Stomach smooth muscle (tissue), 2 donors: ENCODE measurements around the gene CHPF.

Source experiments
- H3K27ac ChIP-seq: one replicate; pipeline ENCODE4 v1.7.0; 2013; ENCODE audit warnings: mild to moderate bottlenecking, low read length, inconsistent platforms
- H3K27me3 ChIP-seq, 2 donors: one replicate each; pipeline ENCODE4 v1.7.0; 2013; ENCODE audit warnings: low read length in 2 of 2; ENCODE audit not compliant: insufficient read depth in 2 of 2, control insufficient read depth in 1 of 2
- H3K36me3 ChIP-seq, 2 donors: one replicate each; pipeline ENCODE4 v1.7.0; 2013; ENCODE audit warnings: low read length in 2 of 2; ENCODE audit not compliant: control insufficient read depth in 2 of 2, insufficient read depth in 2 of 2
- H3K4me1 ChIP-seq: one replicate; pipeline ENCODE4 v1.7.0; 2013; ENCODE audit warnings: low read length; ENCODE audit not compliant: control insufficient read depth, insufficient read depth
- H3K4me3 ChIP-seq, 2 donors: one replicate each; pipeline ENCODE4 v1.7.0; 2013; ENCODE audit warnings: low read length in 2 of 2
- H3K9ac ChIP-seq, 2 donors: one replicate each; pipeline ENCODE4 v1.7.0; 2013; ENCODE audit warnings: low read length in 2 of 2, mild to moderate bottlenecking in 1 of 2
- H3K9me3 ChIP-seq, 2 donors: one replicate each; pipeline ENCODE4 v1.7.0; 2013; ENCODE audit warnings: low read length in 2 of 2; ENCODE audit not compliant: control insufficient read depth in 2 of 2
- donor health status: healthy.
- donor health status: Pancreatic carcinoma.

CHPF gene

GRCh38 chr2:219565130-219566080, 21.8 kb upstream of the CHPF start:
- Histone ChIP-seq H3K36me3 (peaks cover 21 to 34% of the 10 kb centered on the region in 2 donors), H3K27ac (no peak overlapping the region), H3K9me3 (no peaks in the 10 kb centered on the region), H3K4me3 (no peak overlapping the region), H3K27me3 (no peaks in the 10 kb centered on the region), H3K4me1 (peaks cover 11% of the 10 kb centered on the region), H3K9ac (no peak overlapping the region)

GRCh38 chr2:219563271-219563928, 19.8 kb upstream of the CHPF start:
- H3K9ac ChIP-seq, result no peak overlapping the region
- H3K36me3 ChIP-seq, result peaks cover 21 to 36% of the 10 kb centered on the region in 2 donors
- H3K27me3 ChIP-seq, result no peaks in the 10 kb centered on the region
- H3K27ac ChIP-seq, result no peak overlapping the region
- H3K4me3 ChIP-seq, result no peak overlapping the region
- H3K9me3 ChIP-seq, result no peaks in the 10 kb centered on the region
- H3K4me1 ChIP-seq, result peaks cover 4% of the 10 kb centered on the region

- peaks cover 21 to 35% of the 10 kb centered on the region in 2 donors for H3K36me3 ChIP-seq
Measured at GRCh38 chr2:219562049-219563020, 18.7 kb upstream of the CHPF start.

GRCh38 chr2:219561179-219562048, 17.8 kb upstream of the CHPF start:
- Histone ChIP-seq H3K36me3 (peaks cover 21 to 28% of the 10 kb centered on the region in 2 donors), H3K4me1 (peaks cover 4% of the 10 kb centered on the region), H3K27me3 (no peaks in the 10 kb centered on the region), H3K4me3 (no peak overlapping the region), H3K9me3 (no peaks in the 10 kb centered on the region), H3K27ac (no peak overlapping the region), H3K9ac (no peak overlapping the region)

More at GRCh38 chr2:219562049-219563020, 18.7 kb upstream of the CHPF start:
- Histone ChIP-seq H3K4me1 (peaks cover 4% of the 10 kb centered on the region), H3K9ac (no peak overlapping the region), H3K4me3 (no peak overlapping the region), H3K27ac (no peak overlapping the region), H3K9me3 (no peaks in the 10 kb centered on the region), H3K27me3 (no peaks in the 10 kb centered on the region)

GRCh38 chr2:219560893-219561178, 17.2 kb upstream of the CHPF start:
- Histone ChIP-seq H3K27me3 (no peaks in the 10 kb centered on the region), H3K9me3 (no peaks in the 10 kb centered on the region), H3K9ac (no peak overlapping the region), H3K27ac (no peak overlapping the region), H3K4me3 (no peak overlapping the region), H3K36me3 (peaks cover 21 to 27% of the 10 kb centered on the region in 2 donors), H3K4me1 (peaks cover 4% of the 10 kb centered on the region)

GRCh38 chr2:219560037-219560892, 16.7 kb upstream of the CHPF start:
- no peaks in the 10 kb centered on the region for H3K9me3 ChIP-seq
- no peak overlapping the region for H3K9ac ChIP-seq
- peaks cover 4% of the 10 kb centered on the region for H3K4me1 ChIP-seq
- H3K36me3 ChIP-seq, result peaks cover 21 to 24% of the 10 kb centered on the region in 2 donors
- no peak overlapping the region for H3K27ac ChIP-seq
- no peaks in the 10 kb centered on the region for H3K27me3 ChIP-seq
- no peak overlapping the region for H3K4me3 ChIP-seq

DNA sequence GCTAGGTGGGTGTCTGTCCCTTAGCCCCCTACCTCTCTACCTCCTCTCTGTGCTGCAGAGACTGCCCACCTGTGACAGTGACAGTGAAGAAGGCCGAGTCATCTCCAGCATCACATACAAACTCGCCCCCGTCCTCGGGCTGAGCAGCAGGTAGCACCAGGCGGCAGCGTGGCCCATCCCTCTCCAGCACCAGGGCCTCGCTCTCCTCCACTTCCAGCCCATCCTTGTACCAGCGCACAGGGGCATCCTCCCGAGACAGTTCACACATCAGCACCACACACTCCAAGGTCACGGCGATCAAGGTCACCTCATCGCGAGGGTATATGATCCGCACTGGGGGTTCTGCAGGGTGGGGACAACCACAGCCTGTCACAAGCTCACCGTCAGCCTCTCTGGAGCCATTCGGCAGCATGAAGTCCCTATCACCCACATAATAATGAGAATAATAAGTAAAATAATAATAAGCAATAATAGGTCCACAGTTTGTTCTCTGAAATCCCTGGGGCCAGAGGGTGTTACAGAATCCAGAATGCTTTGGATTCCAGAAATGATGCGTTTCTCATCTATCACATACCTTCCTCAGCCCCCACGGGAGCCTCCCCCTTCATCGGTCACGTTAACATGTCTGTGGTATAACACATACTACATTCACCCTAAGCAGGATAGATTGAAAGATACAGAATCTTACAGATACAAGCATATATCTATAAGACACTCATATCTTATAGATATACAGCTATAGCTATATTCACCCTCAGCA, 15.7 kb upstream of the CHPF start:
- no peaks in the 10 kb centered on the region for H3K9me3 ChIP-seq
- no peak overlapping the region for H3K27ac ChIP-seq
- no peak overlapping the region for H3K9ac ChIP-seq
- peaks cover 4% of the 10 kb centered on the region for H3K4me1 ChIP-seq
- H3K4me3 ChIP-seq, result no peak overlapping the region
- peaks cover 13 to 20% of the 10 kb centered on the region in 2 donors for H3K36me3 ChIP-seq
- no peaks in the 10 kb centered on the region for H3K27me3 ChIP-seq

DNA sequence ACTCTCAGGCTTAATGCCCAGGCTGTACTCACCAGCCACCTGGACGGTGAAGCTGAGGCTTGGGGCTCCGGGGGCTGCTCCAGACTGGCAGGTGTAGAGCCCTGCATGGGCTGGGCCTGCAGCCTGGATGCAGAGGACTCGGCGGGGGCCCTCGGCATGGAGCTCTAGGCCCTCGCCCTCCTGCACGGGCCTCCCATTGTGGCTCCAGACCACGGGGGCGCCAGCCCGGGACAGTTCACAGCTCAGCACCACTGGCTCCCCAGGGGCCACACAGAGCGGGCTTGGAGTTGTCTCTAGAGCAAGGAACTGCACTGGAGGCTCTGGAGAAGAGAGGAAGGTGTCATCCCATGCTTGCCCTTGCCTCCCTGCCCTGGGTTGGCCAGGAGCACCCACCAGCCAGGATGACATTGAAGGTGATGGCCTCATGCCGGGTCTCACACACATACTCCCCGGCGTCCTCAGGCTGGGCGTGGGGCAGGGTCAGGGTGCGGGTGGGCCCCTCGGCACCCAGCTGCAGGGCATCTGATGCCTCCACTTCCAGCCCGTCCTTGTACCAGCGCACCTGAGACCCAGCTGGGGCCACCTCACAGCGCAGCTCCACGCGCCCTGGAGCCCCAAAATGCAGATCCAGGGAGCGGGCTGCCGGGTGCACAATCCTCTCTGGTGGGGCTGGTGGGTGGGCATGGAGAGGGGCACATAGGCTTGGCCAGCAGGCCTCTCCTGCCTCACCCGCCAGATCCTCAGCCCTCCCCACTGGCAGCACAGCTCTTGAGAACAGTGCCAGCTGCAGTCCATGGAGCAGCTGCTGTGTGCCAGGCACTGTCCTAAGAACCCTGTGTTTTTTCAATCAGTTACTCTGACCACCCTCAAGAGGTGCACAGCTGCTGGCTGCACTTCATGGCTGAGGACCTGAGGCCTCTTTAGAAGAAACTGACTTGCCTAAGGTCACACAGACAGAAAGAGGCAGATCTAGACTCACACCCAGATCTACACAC, 14.5 kb upstream of the CHPF start:
- H3K9me3 ChIP-seq, result no peaks in the 10 kb centered on the region
- H3K36me3 ChIP-seq, result peaks cover 6 to 13% of the 10 kb centered on the region in 2 donors

More for the DNA sequence above, 14.5 kb upstream of the CHPF start:
- H3K27me3 ChIP-seq, result peaks cover 0 to 3% of the 10 kb centered on the region in 2 donors
- H3K4me1 ChIP-seq, result peaks cover 7% of the 10 kb centered on the region
- no peak overlapping the region for H3K9ac ChIP-seq
- no peak overlapping the region for H3K4me3 ChIP-seq
- no peak overlapping the region for H3K27ac ChIP-seq
